ENCODE data around the gene TBC1D22A. TPM values are rescaled to one million over a fixed set of nuclear protein-coding genes. Genes with fewer than 3 reads are reported as not detected.

The TBC1D22A gene
- total and polyA plus RNA-seq, 2 experiments from 2014 or later: 9.6 to 13.3 TPM

GRCh38 chr22:46735747-46736608 is 26.5 kb upstream of the TBC1D22A start (continued):
- no peak for TF ChIP-seq ZNF462 (CRISPR knock-in tag; IDR thresholded peaks at IDR 0.05)
- TF ChIP-seq ZNF331 (CRISPR knock-in tag; IDR thresholded peaks at IDR 0.05; ENCODE audit: low read depth): no peak
- TF ChIP-seq POLR2AphosphoS5 (IDR thresholded peaks at IDR 0.05; ENCODE audit: low read depth): no peak
- TF ChIP-seq ZNF114 (CRISPR knock-in tag; IDR thresholded peaks at IDR 0.05): no peak
- no peak for TF ChIP-seq NANOG (IDR thresholded peaks at IDR 0.05; ENCODE audit: borderline replicate concordance)

- no peak for ATAC-seq
Measured at GRCh38 chr22:46736705-46737104, 25.7 kb upstream of the TBC1D22A start.

More at GRCh38 chr22:46736705-46737104, 25.7 kb upstream of the TBC1D22A start:
- peaks cover 39% of the 10 kb centered on the region for H3K79me2 ChIP-seq (replicated peaks; ENCODE audit: insufficient read depth)
- H3K36me3 ChIP-seq (ENCODE audit: insufficient read depth): no peaks in the 10 kb centered on the region
- peak overlapping the region; percentile 91; the same call in 1 of the 2 replicates for H2AFZ ChIP-seq
- no peaks in the 10 kb centered on the region for H3K9me3 Mint-ChIP-seq
- no peaks in the 10 kb centered on the region for H3K9me2 ChIP-seq (ENCODE audit: insufficient read depth)
- TF ChIP-seq POLR2AphosphoS5 (IDR thresholded peaks at IDR 0.05; ENCODE audit: low read depth) (no peak), STAT1 (IDR thresholded peaks at IDR 0.05; ENCODE audit: unreplicated experiment) (no peak), EZH2phosphoT487 (IDR thresholded peaks at IDR 0.05; ENCODE audit: unreplicated experiment) (no peak), ZNF331 (CRISPR knock-in tag; IDR thresholded peaks at IDR 0.05; ENCODE audit: low read depth) (no peak)
- H3K27ac Mint-ChIP-seq: 0 out of 2 replicates have a peak overlapping the region, but pooled peaks have one; percentile 17
- peaks cover 13% of the 10 kb centered on the region; the same call in 1 of the 2 replicates for H3F3A ChIP-seq (replicated peaks; ENCODE audit: low read depth)
- H3K4me3 ChIP-seq: peak overlapping the region; percentile 90
- H3K4me2 ChIP-seq: peak overlapping the region; percentile 94
- H3K27me3 Mint-ChIP-seq (ENCODE audit: insufficient read depth, low read depth, poor library complexity): peaks cover 19% of the 10 kb centered on the region
- H3K4me1 Mint-ChIP-seq: peaks cover 40% of the 10 kb centered on the region
- H3K4me1 ChIP-seq (ENCODE audit: insufficient read depth): peaks cover 19% of the 10 kb centered on the region
- no peak for DNase-seq (ENCODE audit: low spot score)
- H3K27me3 ChIP-seq (ENCODE audit: insufficient read depth): no peaks in the 10 kb centered on the region
- H3K36me3 Mint-ChIP-seq (ENCODE audit: low read depth): 0 out of 3 replicates have a peak, but pooled peaks cover 2% of the 10 kb centered on the region
- peaks cover 7% of the 10 kb centered on the region for H4K20me1 ChIP-seq (replicated peaks; ENCODE audit: insufficient read depth)
- H3K4me3 Mint-ChIP-seq: peak overlapping the region; percentile 94
- H3K27ac ChIP-seq (ENCODE audit: low read depth): 0 out of 2 replicates have a peak overlapping the region, but pooled peaks have one; percentile 72
